H1 (cell line): ENCODE measurements around the gene ISLR2.

ENCODE experiments used
- BCL11A ChIP-seq, 2 experiments: IDR thresholded peaks; one replicate each; pipeline ENCODE4 v1.6.1; 2011; ENCODE audit warnings: low read depth in 2 of 2, low read length in 2 of 2, mild to moderate bottlenecking in 2 of 2
- CEBPB ChIP-seq: IDR thresholded peaks from 2 replicates; pipeline ENCODE4 v1.6.1; 2012; ENCODE audit warnings: low read depth, low read length
- EZH2 ChIP-seq: fragments of 200-600 bp; sonication (generic); IDR thresholded peaks from 2 replicates; pipeline ENCODE4 v1.7.1; 2012; ENCODE audit warnings: low read depth, mild to moderate bottlenecking, moderate library complexity, low read length, inconsistent platforms; ENCODE audit not compliant: severe bottlenecking
- GABPA ChIP-seq: IDR thresholded peaks from 2 replicates; pipeline ENCODE4 v1.6.1; 2011; ENCODE audit warnings: mild to moderate bottlenecking, low read length, moderate library complexity, borderline replicate concordance; ENCODE audit not compliant: insufficient read depth
- GTF2F1 ChIP-seq: IDR thresholded peaks from 2 replicates; pipeline ENCODE4 v1.6.1; 2012; ENCODE audit warnings: low read depth, low read length, improper control_type of control experiment, borderline replicate concordance
- MAFK ChIP-seq: IDR thresholded peaks from 2 replicates; pipeline ENCODE4 v1.6.1; 2012; ENCODE audit warnings: low read depth, mild to moderate bottlenecking, improper control_type of control experiment, low read length
- POLR2A ChIP-seq, 2 experiments: IDR thresholded peaks; 1 replicate in 1 of 2; 2 replicates in 1 of 2; pipeline ENCODE4 v1.6.1; 2011; ENCODE audit warnings: low read depth in 2 of 2, low read length in 2 of 2, mild to moderate bottlenecking in 2 of 2; ENCODE audit errors: control extremely low read depth in 1 of 2
- POLR2AphosphoS5 ChIP-seq: IDR thresholded peaks from 2 replicates; pipeline ENCODE4 v1.6.1; 2011; ENCODE audit warnings: low read depth, low read length
- SIX5 ChIP-seq: IDR thresholded peaks from 2 replicates; pipeline ENCODE4 v1.6.1; 2011; ENCODE audit warnings: mild to moderate bottlenecking, low read depth, low read length
- SP2 ChIP-seq: IDR thresholded peaks from 2 replicates; pipeline ENCODE4 v1.6.1; 2012; ENCODE audit warnings: mild to moderate bottlenecking, low read length, inconsistent platforms
- TEAD4 ChIP-seq: IDR thresholded peaks from 2 replicates; pipeline ENCODE4 v1.6.1; 2012; ENCODE audit warnings: low read depth, low read length, inconsistent platforms, mixed read lengths
- TF ChIP-seq, protein P1 (sequence below): IDR thresholded peaks from 2 replicates; pipeline ENCODE4 v1.6.1; 2012; ENCODE audit warnings: low read length, inconsistent platforms
- TF ChIP-seq, protein P2 (sequence below): IDR thresholded peaks from 2 replicates; pipeline ENCODE4 v1.6.1; 2012; ENCODE audit warnings: inconsistent platforms
- TF ChIP-seq, protein P3 (sequence below), 3 experiments: IDR thresholded peaks; 1 replicate in 2 of 3; 2 replicates in 1 of 3; pipeline versions ENCODE4 v1.5.1 to v1.6.1; 2011; ENCODE audit warnings: low read length in 3 of 3, mild to moderate bottlenecking in 3 of 3, inconsistent platforms in 2 of 3, low read depth in 1 of 3, moderate library complexity in 1 of 3; ENCODE audit not compliant: insufficient read depth in 1 of 3; ENCODE audit errors: control extremely low read depth in 1 of 3

DNA sequence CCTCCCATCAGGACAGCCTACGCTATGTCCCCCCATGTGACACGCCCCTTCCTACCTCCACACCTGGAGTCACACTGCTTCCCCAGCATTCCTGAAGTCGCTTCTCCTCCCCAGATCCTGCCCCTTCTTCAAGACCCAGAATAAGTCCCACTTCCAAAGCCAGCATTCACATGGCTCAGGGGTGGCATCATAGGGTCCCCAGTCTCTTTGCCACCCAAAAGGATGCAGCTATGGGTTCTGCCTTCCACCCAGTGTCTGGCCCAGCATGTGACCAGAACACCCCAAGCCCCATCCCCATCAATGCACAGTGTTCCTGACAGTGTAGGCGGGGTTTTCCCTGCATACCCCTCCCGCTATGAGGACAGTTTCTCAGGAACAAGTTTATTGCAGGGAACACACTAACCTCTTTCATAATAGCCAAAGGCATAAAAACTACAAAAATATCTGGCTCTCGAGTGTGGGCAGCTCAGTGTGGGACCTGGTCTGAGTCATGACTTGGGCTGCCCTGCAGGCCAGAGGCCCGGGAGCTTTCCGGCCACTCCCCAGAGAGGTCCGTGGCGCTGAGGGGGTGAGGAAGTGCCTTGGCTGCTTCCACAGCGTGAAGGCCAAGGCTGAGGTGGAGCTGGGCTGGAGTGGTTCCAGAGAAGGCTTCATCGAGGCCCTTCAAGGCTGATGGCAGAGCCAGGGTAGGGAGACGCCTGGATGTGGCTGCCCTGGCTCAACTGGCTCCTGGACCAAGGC, 48.9 kb downstream of the ISLR2 start:
- TF ChIP-seq POLR2A (IDR thresholded peaks at IDR 0.05; ENCODE audit: control extremely low read depth in 1 of 2, low read depth in 2 of 2, low read length in 2 of 2), result no peak
- no peak for TF ChIP-seq BCL11A (IDR thresholded peaks at IDR 0.05; ENCODE audit: low read depth in 2 of 2, low read length in 2 of 2)
- no peak for TF ChIP-seq TEAD4
- TF ChIP-seq, protein P1, sequence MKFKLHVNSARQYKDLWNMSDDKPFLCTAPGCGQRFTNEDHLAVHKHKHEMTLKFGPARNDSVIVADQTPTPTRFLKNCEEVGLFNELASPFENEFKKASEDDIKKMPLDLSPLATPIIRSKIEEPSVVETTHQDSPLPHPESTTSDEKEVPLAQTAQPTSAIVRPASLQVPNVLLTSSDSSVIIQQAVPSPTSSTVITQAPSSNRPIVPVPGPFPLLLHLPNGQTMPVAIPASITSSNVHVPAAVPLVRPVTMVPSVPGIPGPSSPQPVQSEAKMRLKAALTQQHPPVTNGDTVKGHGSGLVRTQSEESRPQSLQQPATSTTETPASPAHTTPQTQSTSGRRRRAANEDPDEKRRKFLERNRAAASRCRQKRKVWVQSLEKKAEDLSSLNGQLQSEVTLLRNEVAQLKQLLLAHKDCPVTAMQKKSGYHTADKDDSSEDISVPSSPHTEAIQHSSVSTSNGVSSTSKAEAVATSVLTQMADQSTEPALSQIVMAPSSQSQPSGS, result no peak
- TF ChIP-seq, protein P2, sequence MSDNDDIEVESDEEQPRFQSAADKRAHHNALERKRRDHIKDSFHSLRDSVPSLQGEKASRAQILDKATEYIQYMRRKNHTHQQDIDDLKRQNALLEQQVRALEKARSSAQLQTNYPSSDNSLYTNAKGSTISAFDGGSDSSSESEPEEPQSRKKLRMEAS, result no peak
- TF ChIP-seq, protein P3, sequence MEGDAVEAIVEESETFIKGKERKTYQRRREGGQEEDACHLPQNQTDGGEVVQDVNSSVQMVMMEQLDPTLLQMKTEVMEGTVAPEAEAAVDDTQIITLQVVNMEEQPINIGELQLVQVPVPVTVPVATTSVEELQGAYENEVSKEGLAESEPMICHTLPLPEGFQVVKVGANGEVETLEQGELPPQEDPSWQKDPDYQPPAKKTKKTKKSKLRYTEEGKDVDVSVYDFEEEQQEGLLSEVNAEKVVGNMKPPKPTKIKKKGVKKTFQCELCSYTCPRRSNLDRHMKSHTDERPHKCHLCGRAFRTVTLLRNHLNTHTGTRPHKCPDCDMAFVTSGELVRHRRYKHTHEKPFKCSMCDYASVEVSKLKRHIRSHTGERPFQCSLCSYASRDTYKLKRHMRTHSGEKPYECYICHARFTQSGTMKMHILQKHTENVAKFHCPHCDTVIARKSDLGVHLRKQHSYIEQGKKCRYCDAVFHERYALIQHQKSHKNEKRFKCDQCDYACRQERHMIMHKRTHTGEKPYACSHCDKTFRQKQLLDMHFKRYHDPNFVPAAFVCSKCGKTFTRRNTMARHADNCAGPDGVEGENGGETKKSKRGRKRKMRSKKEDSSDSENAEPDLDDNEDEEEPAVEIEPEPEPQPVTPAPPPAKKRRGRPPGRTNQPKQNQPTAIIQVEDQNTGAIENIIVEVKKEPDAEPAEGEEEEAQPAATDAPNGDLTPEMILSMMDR (IDR thresholded peaks at IDR 0.05; ENCODE audit: control extremely low read depth in 1 of 3, insufficient read depth in 1 of 3, low read depth in 1 of 3, low read length in 3 of 3), result no peak
- no peak for TF ChIP-seq EZH2
- no peak for TF ChIP-seq SIX5
- no peak for TF ChIP-seq POLR2AphosphoS5
- TF ChIP-seq GABPA, result no peak
- no peak for TF ChIP-seq SP2
- TF ChIP-seq CEBPB, result no peak
- no peak for TF ChIP-seq MAFK
- no peak for TF ChIP-seq GTF2F1
